Panc1 (cell line): Measurements from ENCODE around the gene TMEM217. TPM values are rescaled to one million over a fixed set of nuclear protein-coding genes. Genes with fewer than 3 reads are reported as not detected.
"Not testable (repeated sequence)": the region's sequence is repeated elsewhere in the genome, so short reads cannot be mapped to it uniquely, and the experiment has no call there.

Source experiments
- ATAC-seq: fragments of 200-7000 bp; cut with Tn5 transposase; 2 replicates; pipeline ENCODE4 v1.9.1; 2020; ENCODE audit warnings: mild to moderate bottlenecking, moderate library complexity
- Bru-seq: library from RNA; stranded (reverse); fragments of 400-500 nt; gene quantifications from one replicate; lab custom pipeline; 2021; lab: Mats Ljungman, UMichigan
- BruChase-seq, 2 experiments: library from RNA; stranded (reverse); fragments of 400-500 nt; gene quantifications; one replicate each; lab custom pipeline; 2021; lab: Mats Ljungman, UMichigan
- BruUV-seq: library from RNA; stranded (reverse); fragments of 400-500 nt; replicated peaks from 2 replicates; lab custom pipeline; 2021; lab: Mats Ljungman, UMichigan
- CTCF ChIA-PET: fragments of 300-600 bp; sonication (Branson Sonifier 250); formaldehyde crosslinking; loops from one replicate; lab custom pipeline; 2022; ENCODE audit warnings: antibody characterized with exemption; lab: Charles Lee
- POLR2A ChIA-PET: fragments of 300-600 bp; sonication (Branson Sonifier 250); formaldehyde crosslinking; loops from one replicate; lab custom pipeline; 2022; ENCODE audit warnings: antibody characterized with exemption; lab: Charles Lee
- DNase-seq: peaks from one replicate; pipeline ENCODE4 v3.0.0-alpha.2; 2010; ENCODE audit warnings: low read depth, low spot score
- H3K27ac ChIP-seq: 2 replicates; pipeline ENCODE4 v1.5.1; 2011; ENCODE audit warnings: mild to moderate bottlenecking, low read length, inconsistent platforms
- H3K27me3 ChIP-seq: fragments of 200-500 bp; sonication (Bioruptor generic); 2 replicates; pipeline ENCODE4 v1.6.0; 2014; ENCODE audit warnings: low read length, inconsistent platforms; ENCODE audit not compliant: control insufficient read depth, insufficient read depth
- H3K36me3 ChIP-seq: fragments of 200-500 bp; sonication (Bioruptor generic); 2 replicates; pipeline ENCODE4 v1.5.1; 2014; ENCODE audit warnings: inconsistent platforms, mild to moderate bottlenecking, low read length, moderate library complexity; ENCODE audit not compliant: control insufficient read depth, insufficient read depth
- H3K4me1 ChIP-seq: 2 replicates; pipeline ENCODE4 v1.5.1; 2011; ENCODE audit warnings: inconsistent platforms, mild to moderate bottlenecking, low read length, moderate library complexity; ENCODE audit not compliant: control insufficient read depth, insufficient read depth
- H3K4me3 ChIP-seq, 2 experiments: 2 replicates each; pipeline ENCODE4 v1.5.1; 2011 to 2012; ENCODE audit warnings: low read depth in 2 of 2, low read length in 2 of 2, mild to moderate bottlenecking in 2 of 2, inconsistent platforms in 1 of 2, moderate library complexity in 1 of 2
- H3K9me3 ChIP-seq: fragments of 200-500 bp; sonication (Bioruptor generic); 2 replicates; pipeline ENCODE4 v1.5.1; 2014; ENCODE audit warnings: low read depth, mild to moderate bottlenecking, inconsistent platforms, low read length, moderate library complexity; ENCODE audit not compliant: control insufficient read depth, insufficient read depth
- POLR2AphosphoS5 ChIP-seq: IDR thresholded peaks from 2 replicates; pipeline ENCODE4 v1.6.1; 2012; ENCODE audit warnings: mild to moderate bottlenecking, low read depth, low read length, moderate library complexity
- SIN3A ChIP-seq: IDR thresholded peaks from 2 replicates; pipeline ENCODE4 v1.6.1; 2012; ENCODE audit warnings: low read depth, mild to moderate bottlenecking, low read length, moderate library complexity, borderline replicate concordance; ENCODE audit not compliant: insufficient read depth
- TCF7L2 ChIP-seq: IDR thresholded peaks from 2 replicates; pipeline ENCODE4 v1.6.1; 2011; ENCODE audit warnings: mild to moderate bottlenecking, low read depth, low read length, inconsistent platforms
- in situ Hi-C: cut with HindIII; loops from 2 replicates; pipeline ENCODE4 v1.10.0; 2016; ENCODE audit warnings: low sequenced_read_pairs, low pct_unique_long_range_greater_than_20kb
- intact Hi-C: fragments of 100-400 bp; cut with micrococcal nuclease; formaldehyde crosslinking; loops from one replicate; pipeline ENCODE4 v1.10.0; 2022; ENCODE audit not compliant: unreplicated experiment
- long read RNA-seq: library from polyadenylated mRNA; unstranded; transcript quantifications from one replicate; pipeline ENCODE4 v2.0.0, GENCODE V29; 2021; ENCODE audit not compliant: unreplicated experiment
- polyA plus RNA-seq: library from polyadenylated mRNA; unstranded; fragments of >200 nt; gene quantifications from one replicate; pipeline ENCODE4 v1.2.1, GENCODE V29; 2012; ENCODE audit warnings: missing spikeins; ENCODE audit not compliant: insufficient read length
- total RNA-seq: library from RNA; stranded (reverse); gene quantifications from one replicate; pipeline ENCODE4 v1.2.1, GENCODE V29; 2021; ENCODE audit not compliant: unreplicated experiment
- TF ChIP-seq, protein P1 (sequence below): fragments of 450-650 bp; IDR thresholded peaks from 2 replicates; pipeline ENCODE4 v1.5.1; 2017; ENCODE audit warnings: mild to moderate bottlenecking
- TF ChIP-seq, protein P2 (sequence below), 2 experiments: IDR thresholded peaks; 2 replicates each; pipeline ENCODE4 v1.6.1; 2011 to 2012; ENCODE audit warnings: low read depth in 2 of 2, control low read depth in 1 of 2, low read length in 1 of 2, mild to moderate bottlenecking in 1 of 2, moderate library complexity in 1 of 2; ENCODE audit not compliant: insufficient read depth in 1 of 2

Gene TMEM217
- total RNA-seq (4.0 TPM), Bru-seq, nascent RNA (percentile 49 among the genes with signal in this experiment), BruChase-seq, experiment 1, labeled RNA remaining after a 2-hour chase (percentile 56 among the genes with signal in this experiment), BruChase-seq, experiment 2, labeled RNA remaining after a 6-hour chase (percentile 51 among the genes with signal in this experiment)
- polyA plus RNA-seq = 1.4 TPM
- long read RNA-seq, partial matches to known transcripts = 1 of 2 reads
- long read RNA-seq, other reads (novel, unspliced or antisense) = 1 of 2 reads

DNA sequence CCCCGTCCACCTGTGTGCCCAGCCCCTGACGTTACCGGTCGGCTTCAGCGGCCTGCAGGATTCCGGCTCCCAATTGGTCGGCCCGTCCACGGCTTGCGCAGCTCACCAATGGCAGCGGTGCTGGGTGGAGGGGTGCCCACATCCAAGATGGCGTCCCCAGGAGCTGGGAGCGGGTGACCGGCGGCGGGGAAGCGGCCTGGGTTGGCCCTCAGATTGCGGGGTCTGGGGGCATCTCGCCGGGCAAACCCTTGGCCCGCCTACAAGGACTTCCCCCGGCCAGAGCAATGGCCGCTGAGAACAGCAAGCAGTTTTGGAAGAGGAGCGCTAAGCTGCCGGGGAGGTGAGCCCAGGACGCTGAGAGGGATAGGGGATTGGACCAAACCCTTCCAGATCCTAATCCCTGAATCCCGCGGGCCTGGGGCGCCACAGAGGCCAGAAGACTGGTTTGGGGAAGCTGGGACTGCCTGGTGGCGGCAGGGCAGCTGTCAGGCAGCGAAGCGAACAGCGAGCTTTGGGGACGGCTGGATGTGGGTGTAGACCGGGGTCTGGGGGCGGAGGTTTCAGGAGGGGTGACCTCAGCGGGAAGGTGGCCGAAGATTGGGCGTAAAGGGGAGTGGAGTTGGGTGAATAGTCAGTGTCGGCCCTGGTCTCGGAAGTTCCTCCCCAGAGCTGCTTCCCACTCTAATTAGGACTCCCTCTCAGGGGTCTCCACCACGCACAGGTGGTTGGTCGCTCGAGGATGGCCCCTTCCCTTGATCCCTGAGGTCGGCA lies at the start of gene TMEM217, which contains the start of gene TBC1D22B:
TSS of gene TMEM217 (minus strand) at position 511 of the 771 bp plus-strand sequence. CDS start 39,114 bp downstream, outside the sequence.
TSS of gene TBC1D22B (plus strand) at position 139 of the 771 bp plus-strand sequence. CDS start at position 285, 146 bp downstream.
- Histone ChIP-seq H3K27ac (peak within 1 kb of the TSS; percentile 91), H3K4me1 (peaks cover 4% of the 10 kb centered on the region; the same call in 1 of the 2 replicates), H3K9me3 (no peaks in the 10 kb centered on the region), H3K27me3 (no peaks in the 10 kb centered on the region), H3K4me3 (peak within 1 kb of the TSS; percentile 91 to 94), H3K36me3 (no peaks in the 10 kb centered on the region; the same call in 1 of the 2 replicates)
- ATAC-seq (peak; percentile 100), DNase-seq (peak; percentile 78)
- no TSS peak for BruUV-seq
- POLR2A ChIA-PET = interaction anchor here (0.5 to 0.6 kb wide), 3 partner anchors 9 to 932 kb away, joined by 3 to 6 read pairs (median 4); no protein-coding TSS in a partner anchor
- in situ Hi-C loops = no loop called here
- intact Hi-C loops = no loop called here
- TF ChIP-seq SIN3A (0 out of 2 replicates have a peak, but pooled peaks have one; percentile 40), POLR2AphosphoS5 (peak; percentile 72), TCF7L2 (no peak)
- CTCF ChIA-PET = no interaction called here

DNA sequence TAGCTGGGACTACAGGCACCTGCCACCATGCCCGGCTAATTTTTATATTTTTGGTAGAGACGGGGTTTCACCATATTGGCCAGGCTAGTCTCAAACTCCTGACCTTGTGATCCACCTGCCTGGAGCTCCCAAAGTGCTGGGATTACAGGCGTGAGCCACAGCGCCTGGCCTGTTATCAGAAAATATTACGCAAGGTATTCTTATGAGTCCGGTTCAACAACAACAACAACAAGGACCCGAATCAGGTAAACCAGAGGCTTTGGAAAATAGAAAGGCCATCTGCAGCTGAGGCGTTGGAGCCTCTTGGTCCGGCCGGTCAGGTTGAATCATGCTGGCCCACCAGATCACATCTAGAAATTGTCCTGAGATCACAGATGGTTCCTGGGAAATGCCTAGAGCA lies 49.5 kb upstream of the TMEM217 start:
- POLR2A ChIA-PET, H3K9me3 ChIP-seq, H3K27me3 ChIP-seq, intact Hi-C loops, H3K36me3 ChIP-seq, BruUV-seq, in situ Hi-C loops, ATAC-seq, H3K4me3 ChIP-seq, H3K4me1 ChIP-seq, CTCF ChIA-PET, H3K27ac ChIP-seq, DNase-seq: not testable (repeated sequence)

DNA sequence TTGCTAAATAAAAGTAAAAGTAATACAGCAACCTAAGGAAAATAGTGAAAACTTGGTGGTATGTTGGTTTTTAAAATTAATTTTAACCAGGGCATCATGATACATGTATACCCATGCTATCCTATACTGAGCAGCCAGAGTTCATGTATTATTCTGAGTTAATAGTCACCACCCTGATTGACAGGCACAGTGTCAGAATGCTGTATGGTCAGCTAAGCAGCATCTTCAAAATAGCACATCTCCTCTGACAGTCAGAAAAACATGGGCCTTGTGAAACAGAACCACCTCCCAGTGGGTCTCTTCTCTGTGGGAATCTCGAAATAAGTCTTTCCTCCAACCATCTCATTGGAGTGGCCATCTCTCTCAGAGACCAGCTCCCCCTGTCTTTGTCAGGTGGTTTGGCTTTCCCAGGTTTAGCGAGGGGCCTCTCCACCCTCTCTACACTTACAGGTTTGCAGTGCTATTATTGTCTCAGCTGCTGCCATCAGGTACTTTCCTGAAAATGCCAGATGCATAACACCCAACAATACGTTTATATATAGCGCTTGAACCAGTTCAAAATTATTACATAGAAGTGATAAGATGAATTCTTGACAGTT lies 48.8 kb upstream of the TMEM217 start:
- no peaks in the 10 kb centered on the region for H3K27me3 ChIP-seq
- no peak overlapping the region for H3K27ac ChIP-seq
- ChIA-PET CTCF (no interaction called here), POLR2A (no interaction called here)
- BruUV-seq = no TSS peak
- TF ChIP-seq, protein P1, sequence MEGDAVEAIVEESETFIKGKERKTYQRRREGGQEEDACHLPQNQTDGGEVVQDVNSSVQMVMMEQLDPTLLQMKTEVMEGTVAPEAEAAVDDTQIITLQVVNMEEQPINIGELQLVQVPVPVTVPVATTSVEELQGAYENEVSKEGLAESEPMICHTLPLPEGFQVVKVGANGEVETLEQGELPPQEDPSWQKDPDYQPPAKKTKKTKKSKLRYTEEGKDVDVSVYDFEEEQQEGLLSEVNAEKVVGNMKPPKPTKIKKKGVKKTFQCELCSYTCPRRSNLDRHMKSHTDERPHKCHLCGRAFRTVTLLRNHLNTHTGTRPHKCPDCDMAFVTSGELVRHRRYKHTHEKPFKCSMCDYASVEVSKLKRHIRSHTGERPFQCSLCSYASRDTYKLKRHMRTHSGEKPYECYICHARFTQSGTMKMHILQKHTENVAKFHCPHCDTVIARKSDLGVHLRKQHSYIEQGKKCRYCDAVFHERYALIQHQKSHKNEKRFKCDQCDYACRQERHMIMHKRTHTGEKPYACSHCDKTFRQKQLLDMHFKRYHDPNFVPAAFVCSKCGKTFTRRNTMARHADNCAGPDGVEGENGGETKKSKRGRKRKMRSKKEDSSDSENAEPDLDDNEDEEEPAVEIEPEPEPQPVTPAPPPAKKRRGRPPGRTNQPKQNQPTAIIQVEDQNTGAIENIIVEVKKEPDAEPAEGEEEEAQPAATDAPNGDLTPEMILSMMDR = no peak
- TF ChIP-seq, protein P2, sequence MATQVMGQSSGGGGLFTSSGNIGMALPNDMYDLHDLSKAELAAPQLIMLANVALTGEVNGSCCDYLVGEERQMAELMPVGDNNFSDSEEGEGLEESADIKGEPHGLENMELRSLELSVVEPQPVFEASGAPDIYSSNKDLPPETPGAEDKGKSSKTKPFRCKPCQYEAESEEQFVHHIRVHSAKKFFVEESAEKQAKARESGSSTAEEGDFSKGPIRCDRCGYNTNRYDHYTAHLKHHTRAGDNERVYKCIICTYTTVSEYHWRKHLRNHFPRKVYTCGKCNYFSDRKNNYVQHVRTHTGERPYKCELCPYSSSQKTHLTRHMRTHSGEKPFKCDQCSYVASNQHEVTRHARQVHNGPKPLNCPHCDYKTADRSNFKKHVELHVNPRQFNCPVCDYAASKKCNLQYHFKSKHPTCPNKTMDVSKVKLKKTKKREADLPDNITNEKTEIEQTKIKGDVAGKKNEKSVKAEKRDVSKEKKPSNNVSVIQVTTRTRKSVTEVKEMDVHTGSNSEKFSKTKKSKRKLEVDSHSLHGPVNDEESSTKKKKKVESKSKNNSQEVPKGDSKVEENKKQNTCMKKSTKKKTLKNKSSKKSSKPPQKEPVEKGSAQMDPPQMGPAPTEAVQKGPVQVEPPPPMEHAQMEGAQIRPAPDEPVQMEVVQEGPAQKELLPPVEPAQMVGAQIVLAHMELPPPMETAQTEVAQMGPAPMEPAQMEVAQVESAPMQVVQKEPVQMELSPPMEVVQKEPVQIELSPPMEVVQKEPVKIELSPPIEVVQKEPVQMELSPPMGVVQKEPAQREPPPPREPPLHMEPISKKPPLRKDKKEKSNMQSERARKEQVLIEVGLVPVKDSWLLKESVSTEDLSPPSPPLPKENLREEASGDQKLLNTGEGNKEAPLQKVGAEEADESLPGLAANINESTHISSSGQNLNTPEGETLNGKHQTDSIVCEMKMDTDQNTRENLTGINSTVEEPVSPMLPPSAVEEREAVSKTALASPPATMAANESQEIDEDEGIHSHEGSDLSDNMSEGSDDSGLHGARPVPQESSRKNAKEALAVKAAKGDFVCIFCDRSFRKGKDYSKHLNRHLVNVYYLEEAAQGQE (IDR thresholded peaks at IDR 0.05; ENCODE audit: insufficient read depth in 1 of 2, low read depth in 2 of 2, low read length in 1 of 2) = no peak
- no peak overlapping the region for H3K4me3 ChIP-seq
- H3K4me1 ChIP-seq = no peaks in the 10 kb centered on the region
- H3K9me3 ChIP-seq = no peaks in the 10 kb centered on the region
- no peaks in the 10 kb centered on the region; the same call in 1 of the 2 replicates for H3K36me3 ChIP-seq
- no peak for ATAC-seq
- DNase-seq = no peak
- in situ Hi-C loops = no loop called here
- intact Hi-C loops = no loop called here
